Urinary bladder (tissue), 4 donors: ENCODE measurements around the gene TGFBR3L. TPM values are rescaled to one million over a fixed set of nuclear protein-coding genes. Genes with fewer than 3 reads are reported as not detected.
"Not testable (repeated sequence)": the region's sequence is repeated elsewhere in the genome, so short reads cannot be mapped to it uniquely, and the experiment has no call there.

ENCODE experiments used
- DNase-seq: peaks from one replicate; pipeline ENCODE4 v3.0.0-alpha.2; 2015; ENCODE audit errors: extremely low spot score
- H3K27ac ChIP-seq: one replicate; pipeline ENCODE4 v1.5.1; 2013; ENCODE audit warnings: low read depth, mild to moderate bottlenecking, moderate library complexity
- H3K36me3 ChIP-seq: one replicate; pipeline ENCODE4 v1.6.1; 2013; ENCODE audit warnings: mild to moderate bottlenecking, moderate library complexity; ENCODE audit not compliant: insufficient read depth
- H3K4me1 ChIP-seq: one replicate; pipeline ENCODE4 v1.6.1; 2013; ENCODE audit warnings: mild to moderate bottlenecking, moderate library complexity; ENCODE audit not compliant: insufficient read depth
- H3K4me3 ChIP-seq: one replicate; pipeline ENCODE4 v1.5.1; 2013; ENCODE audit warnings: low read depth, low read length
- WGBS: extraction: QIAGEN DNeasy Blood & Tissue Kit; methylation state at CpG from one replicate; pipeline ENCODE4 v1.1.7; 2013; 5-methylcytosine and 5-hydroxymethylcytosine counted together
- polyA plus RNA-seq: library from polyadenylated mRNA; stranded (reverse); fragments of 200-250 nt; gene quantifications from one replicate; pipeline ENCODE4 v1.2.3, GENCODE V29; 2013
- total RNA-seq: library from RNA; depleted of rRNA; stranded (reverse); fragments of >200 nt; gene quantifications from one replicate; pipeline ENCODE4 v1.2.3, GENCODE V29; 2014
- donor health status: healthy with polysubstance abuse.
- donor health status: healthy.

Gene TGFBR3L
- total and polyA plus RNA-seq, 2 donors, result 2.6 TPM; not detected in 1

DNA sequence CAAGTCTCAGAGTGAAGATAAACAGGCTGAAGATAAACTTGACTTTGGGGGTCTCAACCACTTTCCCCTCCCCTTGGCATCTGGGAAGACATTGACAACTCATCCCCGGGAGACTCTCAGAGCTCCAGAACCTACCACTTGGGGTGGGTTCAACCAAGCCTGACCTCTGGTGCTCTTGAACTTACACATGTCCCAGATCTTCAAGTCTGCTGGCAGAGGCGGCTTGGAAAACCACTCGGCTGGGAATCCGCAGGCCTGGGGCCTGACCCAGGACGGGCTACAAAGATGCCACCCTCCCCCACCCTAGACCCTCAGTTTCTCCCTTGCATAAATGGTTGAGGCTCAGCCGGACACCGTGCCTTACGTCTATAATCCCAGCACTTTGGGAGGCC lies 25.8 kb upstream of the TGFBR3L start:
- no peak for DNase-seq
- WGBS, result 75% methylated on average over 8 of the region's 8 CpGs
- Histone ChIP-seq H3K4me3 (no peak overlapping the region), H3K27ac (no peak overlapping the region), H3K36me3 (no peaks in the 10 kb centered on the region), H3K4me1 (no peaks in the 10 kb centered on the region)

DNA sequence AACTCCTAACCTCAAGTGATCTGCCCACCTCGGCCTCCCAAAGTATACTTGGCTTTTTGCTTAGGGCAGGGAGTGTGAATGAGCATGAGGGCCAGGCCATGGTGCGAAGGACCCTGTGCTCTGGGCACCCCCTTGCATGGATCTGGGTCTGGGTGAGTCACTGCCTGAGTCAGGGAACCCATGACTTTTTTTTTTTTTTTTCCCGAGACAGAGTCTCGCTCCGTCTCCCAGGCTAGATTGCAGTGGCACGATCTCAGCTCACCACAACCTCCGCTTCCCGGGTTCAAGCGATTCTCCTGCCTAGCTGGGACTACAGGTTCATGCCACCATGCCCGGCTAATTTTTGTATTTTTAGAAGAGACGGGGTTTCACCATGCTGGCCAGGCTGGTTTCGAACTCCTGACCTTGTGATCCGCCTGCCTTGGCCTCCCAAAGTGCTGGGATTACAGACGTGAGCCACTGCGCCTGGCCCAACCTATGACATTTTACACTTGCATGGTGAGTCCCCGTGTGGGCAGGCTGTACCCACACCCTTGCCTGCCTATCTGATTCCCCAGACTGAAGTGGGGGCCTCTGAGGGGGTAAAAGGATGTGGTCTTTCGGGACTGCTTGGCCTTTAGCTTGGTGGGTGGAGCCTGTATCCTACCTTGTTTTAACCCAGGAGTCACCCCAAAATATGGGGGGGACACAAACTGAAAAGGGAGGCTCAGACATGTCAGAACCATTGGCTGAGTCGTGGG lies 21.1 kb upstream of the TGFBR3L start:
- not testable (repeated sequence) for H3K27ac ChIP-seq, H3K4me3 ChIP-seq, H3K36me3 ChIP-seq, H3K4me1 ChIP-seq, DNase-seq
- 75% methylated on average over 18 of the region's 18 CpGs for WGBS

GRCh38 chr19:7894612-7895309 lies 19.9 kb upstream of the TGFBR3L start:
- Histone ChIP-seq H3K4me1 (no peaks in the 10 kb centered on the region), H3K36me3 (no peaks in the 10 kb centered on the region), H3K27ac (peak overlapping the region; percentile 67), H3K4me3 (no peak overlapping the region)
- DNase-seq, result no peak
- WGBS, result 45% methylated on average over 18 of the region's 18 CpGs

DNA sequence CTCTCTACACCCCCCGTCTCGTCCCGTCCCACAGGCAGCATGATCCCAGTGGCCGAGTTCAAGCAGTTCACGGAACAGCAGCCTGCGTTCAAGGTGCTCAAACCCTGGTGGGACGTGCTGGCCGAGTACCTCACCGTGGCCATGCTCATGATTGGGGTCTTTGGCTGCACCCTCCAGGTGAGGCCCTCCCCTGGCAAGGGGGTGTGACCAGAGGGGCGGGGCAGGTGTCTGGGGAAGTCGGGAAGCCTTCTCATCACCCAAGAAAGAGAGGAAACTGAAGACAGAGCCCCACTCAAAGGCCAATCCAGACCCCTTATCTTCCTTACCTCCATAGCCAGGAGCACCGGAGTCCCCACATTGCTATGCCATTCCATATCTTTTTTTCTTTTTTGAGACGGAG lies 19.1 kb upstream of the TGFBR3L start:
- Histone ChIP-seq H3K27ac (no peak overlapping the region), H3K4me1 (no peaks in the 10 kb centered on the region), H3K36me3 (no peaks in the 10 kb centered on the region), H3K4me3 (no peak overlapping the region)
- no peak for DNase-seq
- 84% methylated on average over 13 of the region's 13 CpGs for WGBS

- Histone ChIP-seq H3K4me3 (no peak overlapping the region), H3K4me1 (no peaks in the 10 kb centered on the region), H3K36me3 (no peaks in the 10 kb centered on the region), H3K27ac (no peak overlapping the region)
- 84% methylated on average over 11 of the region's 11 CpGs for WGBS
- DNase-seq, result no peak
Measured at GRCh38 chr19:7897292-7897691, 17.3 kb upstream of the TGFBR3L start.

DNA sequence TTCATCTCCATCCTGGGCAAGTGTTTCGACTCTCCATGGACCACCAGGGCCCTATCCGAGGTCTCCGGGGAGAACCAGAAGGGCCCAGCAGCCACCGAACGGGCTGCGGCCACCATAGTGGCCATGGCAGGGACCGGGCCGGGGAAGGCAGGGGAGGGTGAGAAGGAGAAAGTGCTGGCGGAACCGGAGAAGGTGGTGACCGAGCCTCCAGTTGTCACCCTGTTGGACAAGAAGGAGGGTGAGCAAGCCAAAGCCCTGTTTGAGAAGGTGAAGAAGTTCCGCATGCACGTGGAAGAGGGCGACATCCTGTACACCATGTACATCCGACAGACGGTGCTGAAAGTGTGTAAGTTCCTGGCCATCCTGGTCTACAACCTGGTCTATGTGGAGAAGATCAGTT lies 15.7 kb upstream of the TGFBR3L start:
- WGBS, result 91% methylated on average over 16 of the region's 16 CpGs
- H3K27ac ChIP-seq, result no peak overlapping the region
- H3K4me3 ChIP-seq, result no peak overlapping the region
- no peaks in the 10 kb centered on the region for H3K4me1 ChIP-seq
- DNase-seq, result no peak
- no peaks in the 10 kb centered on the region for H3K36me3 ChIP-seq

GRCh38 chr19:7899751-7900378 lies 14.8 kb upstream of the TGFBR3L start:
- DNase-seq, result no peak
- no peaks in the 10 kb centered on the region for H3K36me3 ChIP-seq
- no peak overlapping the region for H3K27ac ChIP-seq
- WGBS, result 90% methylated on average over 34 of the region's 34 CpGs
- H3K4me3 ChIP-seq, result no peak overlapping the region
- no peaks in the 10 kb centered on the region for H3K4me1 ChIP-seq

GRCh38 chr19:7900401-7900870 lies 14.2 kb upstream of the TGFBR3L start:
- DNase-seq, result no peak
- no peaks in the 10 kb centered on the region for H3K36me3 ChIP-seq
- no peak overlapping the region for H3K27ac ChIP-seq
- 82% methylated on average over 21 of the region's 21 CpGs for WGBS
- H3K4me3 ChIP-seq, result no peak overlapping the region
- H3K4me1 ChIP-seq, result no peaks in the 10 kb centered on the region

GRCh38 chr19:7900931-7901330 lies 13.7 kb upstream of the TGFBR3L start:
- 76% methylated on average over 3 of the region's 3 CpGs for WGBS
- no peak for DNase-seq
- H3K36me3 ChIP-seq, result no peaks in the 10 kb centered on the region
- H3K4me3 ChIP-seq, result no peak overlapping the region
- no peaks in the 10 kb centered on the region for H3K4me1 ChIP-seq
- H3K27ac ChIP-seq, result no peak overlapping the region

DNA sequence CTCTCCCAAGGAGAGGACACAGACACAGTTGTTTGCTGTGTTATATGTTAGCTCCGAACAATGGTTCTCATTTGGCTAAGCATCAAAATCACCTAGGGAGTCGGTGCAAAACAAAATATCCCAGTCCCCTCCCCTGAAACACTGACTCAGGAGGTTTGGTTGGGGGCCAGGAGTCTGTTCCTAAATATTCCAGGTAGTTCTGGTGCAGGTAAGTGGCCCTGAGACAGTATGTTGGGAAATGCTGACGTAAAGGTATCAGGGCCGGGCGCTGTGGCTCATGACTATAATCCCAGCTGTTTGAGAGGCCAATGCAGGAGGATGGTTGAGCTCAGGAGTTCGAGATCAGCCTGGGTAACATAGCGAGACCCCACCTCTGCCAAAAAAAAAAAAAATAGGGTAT lies 13.3 kb upstream of the TGFBR3L start:
- Histone ChIP-seq H3K4me1 (no peaks in the 10 kb centered on the region), H3K27ac (no peak overlapping the region), H3K4me3 (no peak overlapping the region), H3K36me3 (no peaks in the 10 kb centered on the region)
- DNase-seq, result no peak
- 91% methylated on average over 7 of the region's 7 CpGs for WGBS

- Histone ChIP-seq H3K27ac (no peak overlapping the region), H3K4me3 (peak overlapping the region; percentile 29), H3K36me3 (no peaks in the 10 kb centered on the region), H3K4me1 (no peaks in the 10 kb centered on the region)
- DNase-seq, result no peak
- WGBS, result 12% methylated on average over 20 of the region's 20 CpGs
Measured at GRCh38 chr19:7902796-7903243, 11.8 kb upstream of the TGFBR3L start.

DNA sequence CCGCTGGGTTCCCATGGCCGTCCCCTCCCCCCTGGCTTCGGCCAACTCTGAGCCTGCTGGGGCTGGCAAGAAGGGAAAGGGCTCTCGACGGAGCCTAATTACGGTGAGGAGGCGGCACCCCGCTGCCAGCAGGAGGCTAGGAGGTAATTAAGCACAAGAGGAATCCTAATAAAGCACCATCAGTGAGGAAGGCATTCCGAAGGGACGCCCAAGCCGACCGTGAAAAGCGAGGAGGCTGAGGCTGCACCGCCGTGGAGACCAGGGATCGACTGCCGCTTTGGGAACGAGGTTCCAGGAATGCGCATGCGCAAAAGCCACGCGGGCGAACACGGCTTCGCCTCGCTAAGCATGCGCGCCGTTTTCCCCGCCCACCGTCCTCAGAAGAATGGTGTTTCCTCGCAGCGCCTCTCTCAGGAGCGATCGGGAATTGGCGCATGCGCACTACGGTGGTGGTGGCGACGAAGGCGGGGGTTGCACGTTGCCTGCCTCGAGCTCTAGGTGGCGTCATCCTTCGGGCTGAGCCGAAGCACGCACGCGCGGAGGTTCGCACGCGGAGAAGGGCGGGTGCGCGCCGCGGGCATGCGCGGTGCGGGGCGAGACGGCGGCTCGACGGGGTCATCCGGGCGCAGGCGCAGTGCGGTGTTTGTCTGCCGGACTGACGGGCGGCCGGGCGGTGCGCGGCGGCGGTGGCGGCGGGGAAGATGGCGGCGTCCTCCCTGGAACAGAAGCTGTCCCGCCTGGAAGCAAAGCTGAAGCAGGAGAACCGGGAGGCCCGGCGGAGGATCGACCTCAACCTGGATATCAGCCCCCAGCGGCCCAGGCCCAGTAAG lies 11.2 kb upstream of the TGFBR3L start, which contains the start of gene MAP2K7:
MAP2K7 (plus strand) TSS at position 634 of the 830 bp plus-strand sequence; CDS start at position 702, 68 bp downstream.
- no peaks in the 10 kb centered on the region for H3K4me1 ChIP-seq
- under 1% methylated on average over 89 of the region's 89 CpGs for WGBS
- H3K36me3 ChIP-seq, result no peaks in the 10 kb centered on the region
- DNase-seq, result peak; percentile 99
- H3K4me3 ChIP-seq, result peak within 1 kb of the TSS; percentile 75
- peak within 1 kb of the TSS; percentile 44 for H3K27ac ChIP-seq
